ENCODE results near the gene GRAMD2A. TPM values are rescaled to one million over a fixed set of nuclear protein-coding genes. Genes with fewer than 3 reads are reported as not detected.

GRAMD2A gene
- total RNA-seq, 1 experiment from 2014 or later, result 1.3 TPM

DNA sequence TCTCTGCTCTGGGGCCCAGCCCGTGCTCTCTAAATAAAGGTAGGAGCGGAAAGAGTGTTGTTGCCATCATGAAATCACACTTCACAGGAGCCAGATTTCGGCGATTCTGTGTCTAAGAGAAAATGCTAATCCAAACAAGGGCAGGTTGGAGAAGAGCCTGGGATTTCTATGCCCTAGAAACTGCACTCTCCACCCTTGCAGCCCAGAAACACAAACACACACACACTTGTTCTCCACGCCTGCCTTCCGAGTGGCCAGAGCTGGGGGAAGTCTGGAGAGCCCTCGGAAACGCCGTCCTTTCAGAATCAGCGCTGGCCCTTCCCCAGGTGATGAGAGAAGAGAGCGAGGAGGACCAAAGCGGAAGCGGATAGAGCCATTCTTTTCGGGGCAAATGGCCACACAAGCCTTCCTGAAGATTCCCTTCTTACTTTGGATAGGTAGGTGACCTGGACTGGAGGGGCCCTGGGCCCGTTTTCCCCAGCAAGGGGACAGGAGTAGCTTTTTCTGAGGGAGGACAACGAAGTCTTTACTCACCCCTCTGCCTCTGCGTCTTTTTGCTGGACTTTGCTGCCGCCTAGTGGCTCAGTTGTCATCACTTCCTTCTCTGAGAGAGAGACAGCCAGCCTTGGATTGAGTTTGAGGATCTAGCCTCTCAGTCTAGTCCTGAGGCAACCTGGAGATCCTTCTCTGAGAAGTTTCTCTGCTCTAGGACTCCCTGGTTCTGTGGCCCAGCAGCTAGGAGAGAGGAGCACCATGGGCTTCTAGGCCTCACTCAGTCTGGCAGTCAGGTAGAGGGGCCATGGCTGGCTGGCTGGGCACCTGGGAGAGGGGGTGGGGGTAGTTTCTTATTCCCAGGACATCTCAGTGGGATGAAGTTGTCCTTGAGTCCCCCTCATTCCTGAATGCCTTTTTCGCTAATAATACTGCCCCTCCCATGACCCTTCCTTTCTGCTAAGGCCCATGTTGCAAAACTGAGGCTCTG, 41.7 kb downstream of the GRAMD2A start:
- Histone ChIP-seq H3K4ac (ENCODE audit: low read depth, low read length) (no peak overlapping the region), H2BK120ac (ENCODE audit: low read depth, low read length, poor library complexity, severe bottlenecking) (no peak overlapping the region), H3K56ac (ENCODE audit: insufficient read length, low read depth, low read length) (no peak overlapping the region), H3K9me3 (ENCODE audit: control insufficient read depth, low read depth, low read length) (no peaks in the 10 kb centered on the region), H4K91ac (ENCODE audit: insufficient read length, low read depth, low read length) (no peak overlapping the region), H2BK5ac (ENCODE audit: insufficient read length, low read length) (no peak overlapping the region), H4K8ac (replicated peaks; ENCODE audit: insufficient read length, low read depth, low read length) (no peak overlapping the region), H3K14ac (ENCODE audit: insufficient read depth, low read length) (no peak overlapping the region), H3K27ac (ENCODE audit: insufficient read length, low read depth, low read length) (no peak overlapping the region), H3K79me1 (ENCODE audit: insufficient read depth, low read depth, low read length, poor library complexity, severe bottlenecking) (no peaks in the 10 kb centered on the region), H3K4me2 (ENCODE audit: insufficient read depth, insufficient read length, low read length) (no peak overlapping the region), H4K20me1 (ENCODE audit: control insufficient read depth, insufficient read depth, insufficient read length) (no peaks in the 10 kb centered on the region), H3K23ac (ENCODE audit: insufficient read length, low read depth, low read length) (no peak overlapping the region), H3T11ph (ENCODE audit: low read length) (no peak overlapping the region), H2AFZ (ENCODE audit: low read length) (no peak overlapping the region), H3K79me2 (ENCODE audit: insufficient read depth, low read length) (no peaks in the 10 kb centered on the region), H2BK20ac (ENCODE audit: low read depth, low read length, poor library complexity, severe bottlenecking) (no peak overlapping the region), H3K4me1 (ENCODE audit: insufficient read depth, low read length) (no peaks in the 10 kb centered on the region; the same call in 1 of the 2 replicates), H3K18ac (ENCODE audit: insufficient read length, low read depth, low read length) (no peak overlapping the region), H3K27me3 (ENCODE audit: insufficient read depth, low read length) (no peaks in the 10 kb centered on the region; the same call in 1 of the 2 replicates), H3K23me2 (ENCODE audit: insufficient read length, low read depth, low read length, poor library complexity, severe bottlenecking) (no peaks in the 10 kb centered on the region), H2AK5ac (ENCODE audit: insufficient read length, low read length) (no peak overlapping the region), H3K9ac (ENCODE audit: extremely low read depth, insufficient read length, low read length) (no peak overlapping the region), H2BK15ac (ENCODE audit: low read depth, low read length) (no peak overlapping the region), H2BK12ac (ENCODE audit: insufficient read length, low read depth, low read length) (no peak overlapping the region), H4K5ac (ENCODE audit: insufficient read length, low read depth, low read length) (no peak overlapping the region)
- WGBS (ENCODE audit: extremely low coverage, insufficient read length, low lambda C conversion rate), result no CpG with 5 or more reads among the region's 19 CpGs
- TF ChIP-seq, protein P1, sequence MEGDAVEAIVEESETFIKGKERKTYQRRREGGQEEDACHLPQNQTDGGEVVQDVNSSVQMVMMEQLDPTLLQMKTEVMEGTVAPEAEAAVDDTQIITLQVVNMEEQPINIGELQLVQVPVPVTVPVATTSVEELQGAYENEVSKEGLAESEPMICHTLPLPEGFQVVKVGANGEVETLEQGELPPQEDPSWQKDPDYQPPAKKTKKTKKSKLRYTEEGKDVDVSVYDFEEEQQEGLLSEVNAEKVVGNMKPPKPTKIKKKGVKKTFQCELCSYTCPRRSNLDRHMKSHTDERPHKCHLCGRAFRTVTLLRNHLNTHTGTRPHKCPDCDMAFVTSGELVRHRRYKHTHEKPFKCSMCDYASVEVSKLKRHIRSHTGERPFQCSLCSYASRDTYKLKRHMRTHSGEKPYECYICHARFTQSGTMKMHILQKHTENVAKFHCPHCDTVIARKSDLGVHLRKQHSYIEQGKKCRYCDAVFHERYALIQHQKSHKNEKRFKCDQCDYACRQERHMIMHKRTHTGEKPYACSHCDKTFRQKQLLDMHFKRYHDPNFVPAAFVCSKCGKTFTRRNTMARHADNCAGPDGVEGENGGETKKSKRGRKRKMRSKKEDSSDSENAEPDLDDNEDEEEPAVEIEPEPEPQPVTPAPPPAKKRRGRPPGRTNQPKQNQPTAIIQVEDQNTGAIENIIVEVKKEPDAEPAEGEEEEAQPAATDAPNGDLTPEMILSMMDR (conservative IDR thresholded peaks at IDR 0.05), result peak; percentile 94
- Mint-ChIP-seq H3K36me3 (ENCODE audit: insufficient read depth in 1 of 3, low read depth in 3 of 3) (no peaks in the 10 kb centered on the region), H3K4me3 (peak overlapping the region; percentile 18 to 29; a peak in 3 of 5 replicates), H3K9me3 (no peaks in the 10 kb centered on the region), H3K4me1 (peaks cover 10% of the 10 kb centered on the region in 2 experiments), H3K27ac (peak overlapping the region in 1 of 3 experiments; percentile 55; a peak in 1 of 7 replicates), H3K27me3 (ENCODE audit: low read depth) (peaks cover 11% of the 10 kb centered on the region)
- peak; percentile 84 for DNase-seq
